ENCODE measurements around the gene FOXD1. TPM values are rescaled to one million over a fixed set of nuclear protein-coding genes. Genes with fewer than 3 reads are reported as not detected.

FOXD1 gene
- total and polyA plus RNA-seq, 9 of the 15 experiments (the other 6 are each of a cell fraction or from before 2014, with no cell fraction given) = 0.03 to 0.40 (median 0.10) TPM; not detected in 4

DNA sequence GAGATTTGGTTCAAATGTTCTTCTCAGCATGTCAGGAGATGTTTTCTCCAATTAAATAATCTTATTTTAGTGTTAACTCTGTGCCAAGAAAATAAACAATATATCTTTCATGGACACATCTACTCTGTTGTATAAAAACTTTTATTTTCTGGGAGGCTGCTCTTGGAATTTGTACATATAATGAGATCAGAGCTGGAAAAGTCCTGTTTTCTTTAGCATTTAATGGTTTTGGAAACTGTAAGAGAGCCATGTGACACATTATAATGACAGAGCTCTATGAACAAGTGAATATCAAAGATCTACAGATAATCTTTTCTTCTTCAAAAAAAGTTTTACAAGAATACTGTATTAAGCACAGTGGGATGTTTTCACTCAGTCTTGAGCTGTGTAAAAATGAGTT, 48.8 kb downstream of the FOXD1 start:
- Histone ChIP-seq H3K27me3 (ENCODE audit: control insufficient read depth in 2 of 2, insufficient read depth in 2 of 2, low read length in 2 of 2) (peaks cover 0 to 2% of the 10 kb centered on the region in 2 experiments; a peak in 1 of 5 replicates), H3K4me2 (ENCODE audit: insufficient read depth, low read length) (no peak overlapping the region), H3K4me1 (replicated peaks in 1 of 2; ENCODE audit: control insufficient read depth in 2 of 2, insufficient read depth in 2 of 2, low read length in 2 of 2) (no peaks in the 10 kb centered on the region), H2AFZ (ENCODE audit: low read depth, low read length) (no peak overlapping the region), H3K4me3 (no peak overlapping the region), H3K27ac (ENCODE audit: extremely low read depth, low read depth, low read length) (no peak overlapping the region), H3K79me2 (ENCODE audit: control insufficient read depth, insufficient read depth, low read length) (no peaks in the 10 kb centered on the region), H3K9me1 (ENCODE audit: control insufficient read depth, insufficient read depth, low read length) (no peaks in the 10 kb centered on the region), H3K9ac (ENCODE audit: insufficient read depth in 1 of 2, low read depth in 2 of 2, low read length in 2 of 2) (no peak overlapping the region), H4K20me1 (replicated peaks; ENCODE audit: control insufficient read depth, insufficient read depth, low read length) (no peaks in the 10 kb centered on the region), H3K9me3 (replicated peaks; ENCODE audit: control insufficient read depth, insufficient read depth, low read depth, low read length) (no peaks in the 10 kb centered on the region), H3K36me3 (ENCODE audit: control insufficient read depth, insufficient read depth, low read length) (no peaks in the 10 kb centered on the region)
- intact Hi-C loops (cut with micrococcal nuclease) (no loop called here), in situ Hi-C loops (cut with MboI) (no loop called here)
- FAIRE-seq (no peak), ATAC-seq (no peak), DNase-seq (ENCODE audit: extremely low read depth in 1 of 4, low spot score in 3 of 4) (no peak)
- CTCF ChIA-PET (ENCODE audit: low intra/inter-chr PET ratio) = no interaction called here
- POLR2A ChIA-PET = interaction anchor here (0.8 to 1.4 kb wide), 2 partner anchors 15 to 55 kb away, joined by 4 read pairs; no protein-coding TSS in a partner anchor
- TF ChIP-seq E2F3 (CRISPR knock-in tag; IDR thresholded peaks at IDR 0.05) = no peak
- TF ChIP-seq, protein P1, sequence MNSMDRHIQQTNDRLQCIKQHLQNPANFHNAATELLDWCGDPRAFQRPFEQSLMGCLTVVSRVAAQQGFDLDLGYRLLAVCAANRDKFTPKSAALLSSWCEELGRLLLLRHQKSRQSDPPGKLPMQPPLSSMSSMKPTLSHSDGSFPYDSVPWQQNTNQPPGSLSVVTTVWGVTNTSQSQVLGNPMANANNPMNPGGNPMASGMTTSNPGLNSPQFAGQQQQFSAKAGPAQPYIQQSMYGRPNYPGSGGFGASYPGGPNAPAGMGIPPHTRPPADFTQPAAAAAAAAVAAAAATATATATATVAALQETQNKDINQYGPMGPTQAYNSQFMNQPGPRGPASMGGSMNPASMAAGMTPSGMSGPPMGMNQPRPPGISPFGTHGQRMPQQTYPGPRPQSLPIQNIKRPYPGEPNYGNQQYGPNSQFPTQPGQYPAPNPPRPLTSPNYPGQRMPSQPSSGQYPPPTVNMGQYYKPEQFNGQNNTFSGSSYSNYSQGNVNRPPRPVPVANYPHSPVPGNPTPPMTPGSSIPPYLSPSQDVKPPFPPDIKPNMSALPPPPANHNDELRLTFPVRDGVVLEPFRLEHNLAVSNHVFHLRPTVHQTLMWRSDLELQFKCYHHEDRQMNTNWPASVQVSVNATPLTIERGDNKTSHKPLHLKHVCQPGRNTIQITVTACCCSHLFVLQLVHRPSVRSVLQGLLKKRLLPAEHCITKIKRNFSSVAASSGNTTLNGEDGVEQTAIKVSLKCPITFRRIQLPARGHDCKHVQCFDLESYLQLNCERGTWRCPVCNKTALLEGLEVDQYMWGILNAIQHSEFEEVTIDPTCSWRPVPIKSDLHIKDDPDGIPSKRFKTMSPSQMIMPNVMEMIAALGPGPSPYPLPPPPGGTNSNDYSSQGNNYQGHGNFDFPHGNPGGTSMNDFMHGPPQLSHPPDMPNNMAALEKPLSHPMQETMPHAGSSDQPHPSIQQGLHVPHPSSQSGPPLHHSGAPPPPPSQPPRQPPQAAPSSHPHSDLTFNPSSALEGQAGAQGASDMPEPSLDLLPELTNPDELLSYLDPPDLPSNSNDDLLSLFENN (IDR thresholded peaks at IDR 0.05; ENCODE audit: low read depth in 2 of 2, low read length in 2 of 2) = no peak
- TF ChIP-seq DACH1 (IDR thresholded peaks at IDR 0.05; ENCODE audit: partially characterized antibody) = no peak
- no peak for TF ChIP-seq GTF2B (IDR thresholded peaks at IDR 0.05; ENCODE audit: extremely low read depth, insufficient read length)
- no peak for TF ChIP-seq SIX5 (IDR thresholded peaks at IDR 0.05; ENCODE audit: borderline replicate concordance in 1 of 2, insufficient read depth in 1 of 2, low read depth in 1 of 2, low read length in 2 of 2)
- TF ChIP-seq GATA2 (CRISPR knock-in tag; IDR thresholded peaks at IDR 0.05) = no peak
- TF ChIP-seq SMC3 (conservative IDR thresholded peaks at IDR 0.05; ENCODE audit: insufficient read depth, low read depth, low read length) = no peak
- TF ChIP-seq MAZ (CRISPR knock-in tag; conservative IDR thresholded peaks at IDR 0.05 in 1 of 2, IDR thresholded peaks at IDR 0.05 in 1 of 2) = no peak
- TF ChIP-seq ZNF76 (CRISPR knock-in tag; IDR thresholded peaks at IDR 0.05; ENCODE audit: borderline replicate concordance) = no peak
- TF ChIP-seq TSC22D4 (tag; IDR thresholded peaks at IDR 0.05) = no peak
- TF ChIP-seq ZNF224 (CRISPR knock-in tag; IDR thresholded peaks at IDR 0.05) = no peak
- no peak for TF ChIP-seq PHB2 (IDR thresholded peaks at IDR 0.05; ENCODE audit: low read depth)
- TF ChIP-seq XRCC4 (IDR thresholded peaks at IDR 0.05; ENCODE audit: extremely low read depth, insufficient read depth, insufficient read length) = no peak
- TF ChIP-seq SMARCA4 (IDR thresholded peaks at IDR 0.05) = no peak
- no peak for TF ChIP-seq ZBED1 (IDR thresholded peaks at IDR 0.05)
- no TSS peak for BruUV-seq (replicated peaks)

All from K562 (cell line).